Tibial nerve (tissue), 3 donors: ENCODE data around the gene CENPX.

Experiments
- POLR2A ChIP-seq, 2 donors: fragments of 450-650 bp; IDR thresholded peaks; one replicate each; pipeline ENCODE4 v1.6.1; 2017; ENCODE audit warnings: antibody characterized with exemption in 2 of 2, mild to moderate bottlenecking in 2 of 2, moderate library complexity in 2 of 2
- TF ChIP-seq, protein P1 (sequence below), 5 experiments: fragments of 200-600 bp in 3 of 5; fragments of 450-650 bp in 2 of 5; sonication (generic) in 3 of 5; IDR thresholded peaks; one replicate each; pipeline ENCODE4 v1.5.1; 2016 to 2019; ENCODE audit warnings: antibody characterized with exemption in 5 of 5, mild to moderate bottlenecking in 3 of 5, moderate library complexity in 2 of 5

DNA sequence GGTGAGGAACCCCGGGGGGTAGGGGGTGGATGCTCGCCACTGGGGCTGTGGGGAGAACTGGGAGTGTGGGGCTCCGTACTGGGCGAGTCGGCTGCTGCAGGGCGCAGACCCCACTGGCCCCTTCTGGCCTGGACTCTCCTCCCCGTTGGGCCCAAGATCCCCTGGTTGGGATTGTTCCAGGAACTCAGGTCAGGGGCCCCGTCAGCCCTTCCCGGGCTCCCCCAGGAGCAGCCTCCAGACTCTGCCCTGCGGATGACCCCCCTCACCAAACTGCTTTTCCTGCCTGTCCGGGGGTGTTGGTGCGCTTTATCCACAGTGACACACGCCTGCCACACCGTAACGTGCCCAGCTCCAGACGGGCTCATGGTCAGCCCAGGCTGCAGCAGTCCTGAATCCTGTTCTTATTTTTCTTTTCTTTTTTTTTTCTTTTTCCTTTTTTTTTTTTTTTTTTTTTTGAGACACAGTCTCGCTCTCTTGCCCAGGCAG, 21.1 kb downstream of the CENPX start:
- TF ChIP-seq, protein P1, sequence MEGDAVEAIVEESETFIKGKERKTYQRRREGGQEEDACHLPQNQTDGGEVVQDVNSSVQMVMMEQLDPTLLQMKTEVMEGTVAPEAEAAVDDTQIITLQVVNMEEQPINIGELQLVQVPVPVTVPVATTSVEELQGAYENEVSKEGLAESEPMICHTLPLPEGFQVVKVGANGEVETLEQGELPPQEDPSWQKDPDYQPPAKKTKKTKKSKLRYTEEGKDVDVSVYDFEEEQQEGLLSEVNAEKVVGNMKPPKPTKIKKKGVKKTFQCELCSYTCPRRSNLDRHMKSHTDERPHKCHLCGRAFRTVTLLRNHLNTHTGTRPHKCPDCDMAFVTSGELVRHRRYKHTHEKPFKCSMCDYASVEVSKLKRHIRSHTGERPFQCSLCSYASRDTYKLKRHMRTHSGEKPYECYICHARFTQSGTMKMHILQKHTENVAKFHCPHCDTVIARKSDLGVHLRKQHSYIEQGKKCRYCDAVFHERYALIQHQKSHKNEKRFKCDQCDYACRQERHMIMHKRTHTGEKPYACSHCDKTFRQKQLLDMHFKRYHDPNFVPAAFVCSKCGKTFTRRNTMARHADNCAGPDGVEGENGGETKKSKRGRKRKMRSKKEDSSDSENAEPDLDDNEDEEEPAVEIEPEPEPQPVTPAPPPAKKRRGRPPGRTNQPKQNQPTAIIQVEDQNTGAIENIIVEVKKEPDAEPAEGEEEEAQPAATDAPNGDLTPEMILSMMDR (IDR thresholded peaks at IDR 0.05): no peak
- TF ChIP-seq POLR2A (IDR thresholded peaks at IDR 0.05): no peak
